Spleen (tissue), 11 donors: ENCODE results near the gene YLPM1. TPM values are rescaled to one million over a fixed set of nuclear protein-coding genes. Genes with fewer than 3 reads are reported as not detected.

Experiments used
- DNase-seq: peaks from one replicate; pipeline ENCODE4 v3.0.0-alpha.2; 2020
- H3K27ac ChIP-seq, 8 donors: fragments of 200-600 bp; sonication (generic) in 7 of 8; 1 replicate in 4 of 8; 2 replicates in 4 of 8; pipeline versions ENCODE4 v1.5.0 to v1.8.0; 2016 to 2021; ENCODE audit warnings: inconsistent platforms in 4 of 8, mild to moderate bottlenecking in 4 of 8, moderate library complexity in 1 of 8
- H3K27me3 ChIP-seq, 7 donors: fragments of 200-600 bp; sonication (generic) in 6 of 7; replicated peaks in 1 of 7; 1 replicate in 4 of 7; 2 replicates in 3 of 7; pipeline versions ENCODE4 v1.5.0 to v1.8.0; 2016 to 2021; ENCODE audit warnings: inconsistent platforms in 3 of 7, mild to moderate bottlenecking in 1 of 7
- H3K36me3 ChIP-seq, 6 donors: fragments of 200-600 bp; sonication (generic) in 5 of 6; 1 replicate in 4 of 6; 2 replicates in 2 of 6; pipeline versions ENCODE4 v1.5.0 to v1.8.0; 2016 to 2021; ENCODE audit warnings: inconsistent platforms in 2 of 6
- H3K4me1 ChIP-seq, 6 donors: fragments of 200-600 bp; sonication (generic) in 5 of 6; 1 replicate in 3 of 6; 2 replicates in 3 of 6; pipeline versions ENCODE4 v1.5.0 to v1.8.0; 2016 to 2021; ENCODE audit warnings: inconsistent platforms in 3 of 6
- H3K4me3 ChIP-seq, 8 donors: fragments of 200-600 bp; sonication (generic) in 7 of 8; 1 replicate in 4 of 8; 2 replicates in 4 of 8; pipeline versions ENCODE4 v1.5.0 to v1.8.0; 2016 to 2021; ENCODE audit warnings: inconsistent platforms in 4 of 8, mild to moderate bottlenecking in 4 of 8, moderate library complexity in 2 of 8
- H3K9me3 ChIP-seq, 8 donors: fragments of 200-600 bp; sonication (generic) in 7 of 8; 1 replicate in 4 of 8; 2 replicates in 4 of 8; pipeline versions ENCODE4 v1.5.0 to v1.8.0; 2016 to 2021; ENCODE audit warnings: inconsistent platforms in 4 of 8
- POLR2A ChIP-seq, 3 donors: fragments of 450-650 bp; IDR thresholded peaks; one replicate each; pipeline ENCODE4 v1.5.1; 2017; ENCODE audit warnings: antibody characterized with exemption in 3 of 3, mild to moderate bottlenecking in 1 of 3
- POLR2AphosphoS5 ChIP-seq, 3 donors: sonication (generic); formaldehyde crosslinking; IDR thresholded peaks; one replicate each; pipeline ENCODE4 v1.5.1; 2017; ENCODE audit warnings: antibody characterized with exemption in 3 of 3
- WGBS, 5 donors: extraction: QIAGEN DNeasy Blood & Tissue Kit in 3 of 5; methylation state at CpG; one replicate each; pipeline versions ENCODE4 v1.1.5 to v1.1.7; 2013 to 2018; 5-methylcytosine and 5-hydroxymethylcytosine counted together
- intact Hi-C: fragments of 100-400 bp; cut with DNase I; formaldehyde crosslinking; loops from one replicate; pipeline ENCODE4 v1.15.0; 2023; ENCODE audit warnings: low total_unique reads
- polyA plus RNA-seq, 3 donors: library from polyadenylated mRNA; stranded (reverse); fragments of 200-250 nt; gene quantifications; one replicate each; pipeline ENCODE4 v1.2.1, GENCODE V29; 2013
- total RNA-seq, 7 donors: library from RNA; depleted of rRNA in 3 of 7; stranded (reverse); fragments of >200 nt in 3 of 7; fragmentation: NEBNext Ultra II Directional in 4 of 7; extraction: Animal tissue kit (Norgen Biotek cat#: 25700) in 4 of 7; gene quantifications; one replicate each; pipeline versions ENCODE4 v1.1.0 to v1.2.1, GENCODE V29; 2016 to 2021
- TF ChIP-seq, protein P1 (sequence below), 11 experiments: fragments of 200-600 bp in 7 of 11; fragments of 450-650 bp in 4 of 11; sonication (generic) in 4 of 11; IDR thresholded peaks in 8 of 11; conservative IDR thresholded peaks in 3 of 11; 1 replicate in 7 of 11; 2 replicates in 4 of 11; pipeline versions ENCODE4 v1.4.0 to v1.8.0; 2016 to 2021; ENCODE audit warnings: antibody characterized with exemption in 11 of 11, inconsistent platforms in 4 of 11, mild to moderate bottlenecking in 1 of 11
- donor health status: healthy with polysubstance abuse.
- donor health status: DM: no; HTN: no; CAD: no; lungs with moderate emphysema.
- donor health status: DM: no; HTN: no; CAD: no.
- donor health status: Bipolar disorder and iron deficiency.
- donor health status: healthy.
- donor health status: DM: no; HTN: no; CAD: no.
- donor health status: DM: yes; HTN: yes; CAD: no.

The YLPM1 gene
- total and polyA plus RNA-seq, 10 donors, result 12.1 to 100 (median 71.1) TPM

DNA sequence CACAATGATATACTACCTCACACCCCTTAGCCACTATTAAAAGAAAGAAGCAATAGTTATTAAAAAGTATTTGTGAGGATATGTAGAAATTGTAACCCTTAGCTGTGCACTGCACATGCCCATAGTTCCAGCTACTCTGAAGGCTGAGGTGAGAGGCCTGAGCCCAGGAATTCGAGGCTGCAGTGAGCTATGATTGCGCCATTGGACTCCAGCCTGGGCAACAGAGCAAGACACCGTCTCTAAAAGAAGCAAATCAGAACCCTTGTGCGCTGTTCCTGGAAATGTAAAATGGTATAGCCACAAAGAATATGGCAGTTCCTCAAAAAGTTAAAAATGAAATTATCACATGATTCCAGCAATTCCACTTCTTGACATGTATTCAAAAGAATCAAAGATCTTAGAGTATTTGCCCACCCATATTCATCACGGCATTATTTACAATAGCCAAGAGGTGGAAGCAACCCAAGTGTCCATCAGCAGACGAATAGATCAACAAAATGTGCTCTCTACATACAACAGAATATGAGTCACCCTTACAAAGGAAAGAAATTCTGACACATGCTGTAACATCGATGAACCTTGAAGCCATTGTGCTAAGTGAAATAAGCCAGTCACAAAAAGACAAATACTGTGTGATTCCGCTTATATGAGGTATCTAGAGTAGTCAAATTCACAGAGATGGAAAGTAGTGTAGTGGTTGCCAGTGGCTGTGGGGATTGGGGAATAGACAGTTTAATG is 23.7 kb upstream of the YLPM1 start:
- H3K27ac ChIP-seq, result no peak overlapping the region
- H3K27me3 ChIP-seq, result no peaks in the 10 kb centered on the region
- H3K9me3 ChIP-seq, result no peaks in the 10 kb centered on the region
- 91 to 96% (median 94%) methylated on average over 8 of the region's 8 CpGs for WGBS, 5 donors
- intact Hi-C loops, result no loop called here
- peaks cover 0 to 52% (median 38%) of the 10 kb centered on the region in 6 donors for H3K36me3 ChIP-seq
- TF ChIP-seq, protein P1, sequence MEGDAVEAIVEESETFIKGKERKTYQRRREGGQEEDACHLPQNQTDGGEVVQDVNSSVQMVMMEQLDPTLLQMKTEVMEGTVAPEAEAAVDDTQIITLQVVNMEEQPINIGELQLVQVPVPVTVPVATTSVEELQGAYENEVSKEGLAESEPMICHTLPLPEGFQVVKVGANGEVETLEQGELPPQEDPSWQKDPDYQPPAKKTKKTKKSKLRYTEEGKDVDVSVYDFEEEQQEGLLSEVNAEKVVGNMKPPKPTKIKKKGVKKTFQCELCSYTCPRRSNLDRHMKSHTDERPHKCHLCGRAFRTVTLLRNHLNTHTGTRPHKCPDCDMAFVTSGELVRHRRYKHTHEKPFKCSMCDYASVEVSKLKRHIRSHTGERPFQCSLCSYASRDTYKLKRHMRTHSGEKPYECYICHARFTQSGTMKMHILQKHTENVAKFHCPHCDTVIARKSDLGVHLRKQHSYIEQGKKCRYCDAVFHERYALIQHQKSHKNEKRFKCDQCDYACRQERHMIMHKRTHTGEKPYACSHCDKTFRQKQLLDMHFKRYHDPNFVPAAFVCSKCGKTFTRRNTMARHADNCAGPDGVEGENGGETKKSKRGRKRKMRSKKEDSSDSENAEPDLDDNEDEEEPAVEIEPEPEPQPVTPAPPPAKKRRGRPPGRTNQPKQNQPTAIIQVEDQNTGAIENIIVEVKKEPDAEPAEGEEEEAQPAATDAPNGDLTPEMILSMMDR (IDR thresholded peaks at IDR 0.05 in 8 of 11, conservative IDR thresholded peaks at IDR 0.05 in 3 of 11), result no peak
- no peak for TF ChIP-seq POLR2AphosphoS5 (IDR thresholded peaks at IDR 0.05)
- TF ChIP-seq POLR2A (IDR thresholded peaks at IDR 0.05), result no peak
- H3K4me1 ChIP-seq, result no peaks in the 10 kb centered on the region
- no peak for DNase-seq
- H3K4me3 ChIP-seq, result no peak overlapping the region

DNA sequence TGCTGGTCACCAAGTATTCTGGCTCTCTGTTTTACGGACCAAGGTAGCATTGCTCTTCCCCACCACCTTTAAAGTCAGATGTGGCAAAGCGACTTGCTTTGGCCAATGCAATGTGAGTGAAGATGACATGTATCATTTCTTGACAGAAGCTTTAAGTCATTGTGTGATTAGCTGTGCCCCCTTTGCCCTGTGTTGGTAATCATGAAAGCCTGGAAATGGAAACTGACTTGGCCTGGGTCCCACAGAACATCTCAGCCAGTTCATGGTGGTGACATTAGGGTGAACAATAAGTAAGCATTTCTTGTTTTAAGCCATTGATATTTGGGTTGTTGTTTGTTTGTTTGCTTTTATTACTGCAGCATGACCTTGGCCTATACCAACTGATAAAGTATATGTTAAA is 15.9 kb upstream of the YLPM1 start:
- H3K27me3 ChIP-seq, result no peaks in the 10 kb centered on the region
- H3K4me3 ChIP-seq, result no peak overlapping the region
- WGBS, 5 donors, result 85 to 100% (median 95%) methylated on average over 2 of the region's 2 CpGs
- H3K36me3 ChIP-seq, result no peaks in the 10 kb centered on the region
- no peak overlapping the region for H3K27ac ChIP-seq
- no peaks in the 10 kb centered on the region for H3K4me1 ChIP-seq
- TF ChIP-seq POLR2AphosphoS5 (IDR thresholded peaks at IDR 0.05) (no peak), POLR2A (IDR thresholded peaks at IDR 0.05) (no peak)
- TF ChIP-seq, protein P1 (IDR thresholded peaks at IDR 0.05 in 8 of 11, conservative IDR thresholded peaks at IDR 0.05 in 3 of 11), result no peak
- intact Hi-C loops, result no loop called here
- peaks cover 0 to 7% (median 6%) of the 10 kb centered on the region in 8 donors for H3K9me3 ChIP-seq
- DNase-seq, result no peak

GRCh38 chr14:74754157-74754556 is 9.0 kb upstream of the YLPM1 start:
- Histone ChIP-seq H3K27me3 (no peaks in the 10 kb centered on the region), H3K27ac (no peak overlapping the region), H3K36me3 (no peaks in the 10 kb centered on the region), H3K4me3 (no peak overlapping the region), H3K9me3 (peaks cover 0 to 22% (median 20%) of the 10 kb centered on the region in 8 donors), H3K4me1 (no peaks in the 10 kb centered on the region)
- TF ChIP-seq POLR2A (IDR thresholded peaks at IDR 0.05), result no peak
- no peak for TF ChIP-seq POLR2AphosphoS5 (IDR thresholded peaks at IDR 0.05)
- TF ChIP-seq, protein P1 (IDR thresholded peaks at IDR 0.05 in 8 of 11, conservative IDR thresholded peaks at IDR 0.05 in 3 of 11), result no peak
- WGBS, 5 donors, result 77 to 87% (median 85%) methylated on average over 2 of the region's 2 CpGs
- DNase-seq, result no peak
- intact Hi-C loops, result no loop called here

- 91 to 95% (median 92%) methylated on average over 6 to 7 of the region's 7 CpGs for WGBS, 5 donors
- H3K36me3 ChIP-seq, result no peaks in the 10 kb centered on the region
- peaks cover 0 to 22% (median 20%) of the 10 kb centered on the region in 8 donors for H3K9me3 ChIP-seq
- no peaks in the 10 kb centered on the region for H3K27me3 ChIP-seq
- no peak for DNase-seq
- intact Hi-C loops, result no loop called here
- no peak overlapping the region for H3K4me3 ChIP-seq
- TF ChIP-seq POLR2AphosphoS5 (IDR thresholded peaks at IDR 0.05) (no peak), POLR2A (IDR thresholded peaks at IDR 0.05) (no peak)
- TF ChIP-seq, protein P1 (IDR thresholded peaks at IDR 0.05 in 8 of 11, conservative IDR thresholded peaks at IDR 0.05 in 3 of 11), result no peak
- H3K27ac ChIP-seq, result no peak overlapping the region
- no peaks in the 10 kb centered on the region for H3K4me1 ChIP-seq
These were observed 8.2 kb upstream of the YLPM1 start for GRCh38 chr14:74754899-74755298.
